Mucosa of descending colon (tissue), 3 donors: ENCODE measurements around the gene PROX1. TPM values are rescaled to one million over a fixed set of nuclear protein-coding genes. Genes with fewer than 3 reads are reported as not detected.
A peak's percentile ranks its signal among the peaks of the same experiment; 100 is the strongest.

ENCODE experiments used
- ATAC-seq: fragments of 200-7000 bp; cut with Tn5 transposase; one replicate; pipeline ENCODE4 v1.9.1; 2020; ENCODE audit warnings: mild to moderate bottlenecking, moderate library complexity
- DNase-seq, 3 donors: peaks; one replicate each; pipeline ENCODE4 v3.0.0-alpha.2; 2020
- H3K36me3 ChIP-seq: fragments of 200-600 bp; one replicate; pipeline ENCODE4 v1.8.0; 2021; ENCODE audit warnings: low read depth, mild to moderate bottlenecking
- H3K4me1 ChIP-seq: fragments of 200-600 bp; one replicate; pipeline ENCODE4 v1.8.0; 2021; ENCODE audit warnings: low read depth, mild to moderate bottlenecking
- H3K4me3 ChIP-seq: fragments of 200-600 bp; one replicate; pipeline ENCODE4 v1.8.0; 2021; ENCODE audit warnings: mild to moderate bottlenecking
- H3K9me3 ChIP-seq: fragments of 200-600 bp; one replicate; pipeline ENCODE4 v1.8.0; 2021; ENCODE audit warnings: mild to moderate bottlenecking
- CTCF ChIP-seq: fragments of 200-600 bp; IDR thresholded peaks from one replicate; pipeline ENCODE4 v1.8.0; 2022; ENCODE audit warnings: antibody characterized with exemption, mild to moderate bottlenecking
- intact Hi-C, 2 donors: fragments of 100-400 bp; cut with DNase I in 1 of 2; cut with micrococcal nuclease in 1 of 2; formaldehyde crosslinking; loops; one replicate each; pipeline versions ENCODE4 v1.11.0 to v1.11.1; 2022; cut with DNase I, micrococcal nuclease
- total RNA-seq, 3 donors: library from RNA; stranded (reverse); fragmentation: NEBNext Ultra II Directional in 2 of 3; extraction: Animal tissue kit (Norgen Biotek cat#: 25700) in 2 of 3; gene quantifications; one replicate each; pipeline versions ENCODE4 v1.2.1 to v1.2.4, GENCODE V29; 2021 to 2023
- donor health status: DM: no; HTN: no; CAD: no; lungs with moderate emphysema.
- donor health status: DM: no; HTN: no; CAD: no.
- donor health status: DM: no; HTN: yes; CAD: no.

Gene PROX1
- total RNA-seq, 3 donors from 2014 or later: 17.6 to 31.5 (median 19.2) TPM

- no peaks in the 10 kb centered on the region for H3K9me3 ChIP-seq
- intact Hi-C loops: no loop called here
- no peaks in the 10 kb centered on the region for H3K36me3 ChIP-seq
- ATAC-seq (no peak), DNase-seq (no peak)
- H3K4me3 ChIP-seq: no peak overlapping the region
- TF ChIP-seq CTCF: no peak
- H3K4me1 ChIP-seq: no peaks in the 10 kb centered on the region
Observed at GRCh38 chr1:214039394-214040018, 51.7 kb downstream of the PROX1 start.

DNA sequence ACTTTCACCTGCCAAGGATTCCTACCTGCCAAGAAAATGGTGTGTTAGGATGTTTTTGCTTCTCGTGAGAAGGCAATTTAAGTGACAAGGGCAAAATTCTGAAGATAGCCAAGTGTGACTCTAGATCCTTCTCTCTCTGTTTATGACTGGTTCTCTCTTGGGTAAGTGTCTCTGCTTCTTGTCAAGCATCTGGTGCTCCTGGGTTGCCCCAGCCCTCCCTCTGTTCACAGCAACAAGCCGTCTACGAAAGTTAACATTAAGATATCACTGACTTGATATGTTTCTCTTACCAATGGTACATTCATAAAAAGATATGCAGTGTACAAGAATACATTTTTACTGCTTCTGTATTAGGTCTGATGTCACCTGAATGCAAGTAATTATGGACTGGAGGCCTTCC lies 55.4 kb downstream of the PROX1 start:
- TF ChIP-seq CTCF: no peak
- ATAC-seq (no peak), DNase-seq (no peak)
- intact Hi-C loops: no loop called here
- H3K4me1 ChIP-seq: no peaks in the 10 kb centered on the region
- no peak overlapping the region for H3K4me3 ChIP-seq
- H3K36me3 ChIP-seq: no peaks in the 10 kb centered on the region
- H3K9me3 ChIP-seq: no peaks in the 10 kb centered on the region

- no peaks in the 10 kb centered on the region for H3K36me3 ChIP-seq
- intact Hi-C loops: no loop called here
- TF ChIP-seq CTCF: no peak
- H3K4me3 ChIP-seq: no peak overlapping the region
- H3K4me1 ChIP-seq: no peaks in the 10 kb centered on the region
- no peak for DNase-seq
- peaks cover 4% of the 10 kb centered on the region for H3K9me3 ChIP-seq
- no peak for ATAC-seq
Observed at GRCh38 chr1:214044438-214045214, 56.9 kb downstream of the PROX1 start.

GRCh38 chr1:214050513-214051401 lies 63.0 kb downstream of the PROX1 start:
- peak in 1 of 3 donors; percentile 3 for DNase-seq
- intact Hi-C loops: no loop called here
- Histone ChIP-seq H3K9me3 (peaks cover 4% of the 10 kb centered on the region), H3K4me3 (no peak overlapping the region), H3K36me3 (no peaks in the 10 kb centered on the region), H3K4me1 (no peaks in the 10 kb centered on the region)
- peak; percentile 78 for ATAC-seq
- TF ChIP-seq CTCF: no peak

DNA sequence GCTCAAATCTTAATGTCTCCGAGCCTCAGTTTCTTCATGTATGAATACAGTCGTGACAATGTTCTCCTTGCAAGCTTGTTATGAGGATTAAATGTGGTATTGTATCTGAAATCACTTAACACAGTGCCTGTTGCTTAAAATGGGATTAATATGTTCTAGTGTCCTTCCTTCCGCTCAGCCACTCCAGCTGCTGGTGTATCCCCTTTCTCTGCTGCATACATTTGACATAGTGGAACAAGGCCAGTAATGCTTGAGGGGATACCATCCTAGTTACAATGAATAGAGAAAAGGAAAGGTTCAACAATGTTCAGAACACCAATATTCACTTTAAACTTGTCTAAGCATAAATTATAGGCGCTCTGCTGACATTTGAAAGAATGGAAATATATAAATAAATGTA lies 64.0 kb downstream of the PROX1 start:
- intact Hi-C loops: no loop called here
- no peaks in the 10 kb centered on the region for H3K4me1 ChIP-seq
- no peak overlapping the region for H3K4me3 ChIP-seq
- no peak for TF ChIP-seq CTCF
- no peak for ATAC-seq
- H3K36me3 ChIP-seq: no peaks in the 10 kb centered on the region
- DNase-seq: no peak
- H3K9me3 ChIP-seq: peaks cover 4% of the 10 kb centered on the region
